ENCODE results near the gene ARHGAP24.

Gene ARHGAP24

DNA sequence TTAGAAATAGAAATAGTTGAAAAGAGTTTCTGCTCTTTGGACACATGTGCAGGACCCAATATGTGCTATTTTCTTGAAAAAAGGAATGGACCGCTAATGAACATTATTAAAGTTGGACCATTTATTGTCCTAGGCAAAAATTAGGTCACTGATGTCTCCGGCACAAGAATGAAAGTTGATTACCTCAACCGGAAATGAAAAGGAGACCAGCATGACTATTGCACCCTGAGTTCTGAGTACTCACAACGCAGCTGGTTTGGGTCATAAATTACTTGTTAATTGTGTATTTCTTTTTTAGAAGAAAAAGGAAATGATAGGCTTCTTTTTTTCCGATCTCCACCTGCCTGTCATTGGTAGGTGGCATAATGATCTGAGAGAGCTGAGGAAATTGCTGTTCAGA lies 232.7 kb downstream of the ARHGAP24 start:
- DNase-seq: peak; percentile 63 to 68

DNA sequence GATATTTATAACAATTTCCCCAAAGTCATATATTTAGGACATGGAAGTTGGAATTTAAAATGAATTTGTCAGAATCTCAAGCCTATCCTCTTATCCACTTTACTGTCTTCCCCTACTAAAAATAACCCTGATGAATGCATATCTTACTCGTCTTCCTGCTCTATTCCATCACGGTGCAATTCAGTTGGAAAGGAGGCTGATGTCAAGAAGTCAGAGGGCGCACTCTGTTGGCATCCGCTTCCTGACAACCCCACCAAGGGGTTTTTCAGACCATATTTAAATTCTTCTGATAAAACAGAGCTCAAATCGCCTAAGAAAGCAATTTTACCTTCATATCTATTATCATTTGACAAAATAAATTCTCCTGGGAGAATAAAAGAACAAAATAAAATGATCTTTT lies 233.5 kb downstream of the ARHGAP24 start:
- DNase-seq: no peak

DNA sequence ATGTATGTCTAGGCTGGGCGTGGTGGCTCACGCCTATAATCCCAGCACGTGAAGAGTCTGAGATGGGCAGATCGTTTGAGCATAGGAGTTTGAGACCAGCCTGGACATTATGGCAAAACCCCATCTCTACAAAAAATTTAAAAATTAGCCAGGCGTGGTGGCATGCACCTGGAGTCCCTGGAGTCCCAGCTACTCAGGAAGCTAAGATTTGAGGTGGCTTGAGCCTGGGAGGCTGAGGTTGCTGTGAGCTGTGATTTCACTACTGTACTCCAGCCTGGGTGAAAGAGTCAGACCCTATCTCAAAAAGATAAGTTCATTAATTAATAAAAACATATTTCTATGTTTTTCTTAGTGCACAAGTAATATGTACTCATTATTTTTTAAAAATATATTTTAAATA lies 238.1 kb downstream of the ARHGAP24 start:
- DNase-seq: no peak

DNA sequence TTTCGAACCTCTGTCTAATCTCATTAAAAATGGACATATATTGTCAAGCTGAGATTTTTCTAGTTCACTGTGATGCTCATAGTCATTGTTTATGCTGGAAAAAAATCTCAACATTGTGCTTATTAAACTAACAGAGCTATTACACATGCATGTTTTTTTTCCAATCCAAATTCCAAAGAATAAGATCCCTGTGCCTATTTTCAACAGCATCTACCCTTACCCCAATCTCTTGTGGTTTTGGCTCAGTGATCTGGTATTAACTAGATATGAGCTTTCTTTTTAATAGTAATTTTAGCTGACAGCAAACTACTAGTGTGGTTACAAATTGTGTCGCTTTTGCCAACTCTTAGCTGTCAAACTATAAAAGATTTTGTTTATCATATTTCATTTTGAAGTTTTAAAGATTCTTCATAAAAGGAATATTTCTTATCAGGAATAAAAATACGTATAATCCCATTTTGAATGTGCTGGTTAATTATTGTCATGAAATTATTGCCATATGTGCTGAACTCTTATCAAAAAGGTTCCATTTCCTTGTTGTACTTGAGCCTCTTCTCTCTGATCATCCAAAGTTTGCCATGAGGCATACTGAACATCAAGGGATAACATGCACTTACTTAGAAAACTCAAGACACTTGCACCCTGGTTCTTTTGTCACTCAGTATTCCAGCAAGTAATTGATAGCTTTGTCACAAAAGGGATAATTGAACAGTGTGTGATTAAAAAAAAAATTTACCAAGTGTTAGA lies 241.2 kb downstream of the ARHGAP24 start:
- DNase-seq: no peak

- no peak for DNase-seq
These were observed 242.4 kb downstream of the ARHGAP24 start for GRCh38 chr4:85717351-85717750.

DNA sequence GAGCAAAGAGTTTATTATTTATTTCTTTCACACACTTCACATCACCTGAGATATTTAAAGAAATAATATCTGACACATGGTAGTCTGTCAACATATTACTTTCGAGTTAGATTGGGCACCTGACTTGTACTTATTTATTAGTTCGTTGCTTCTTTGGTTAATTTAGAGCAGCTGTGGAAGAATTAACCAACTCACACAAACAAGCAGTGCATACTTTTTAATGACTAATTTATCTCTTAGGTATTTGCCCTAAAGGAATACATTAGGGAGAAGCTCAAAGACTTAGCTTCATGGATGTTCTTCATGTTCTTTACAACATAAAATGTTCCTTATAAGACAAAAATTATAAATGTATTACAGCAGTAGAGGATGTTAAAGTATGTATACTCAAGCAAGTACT lies 242.9 kb downstream of the ARHGAP24 start:
- DNase-seq: no peak

DNA sequence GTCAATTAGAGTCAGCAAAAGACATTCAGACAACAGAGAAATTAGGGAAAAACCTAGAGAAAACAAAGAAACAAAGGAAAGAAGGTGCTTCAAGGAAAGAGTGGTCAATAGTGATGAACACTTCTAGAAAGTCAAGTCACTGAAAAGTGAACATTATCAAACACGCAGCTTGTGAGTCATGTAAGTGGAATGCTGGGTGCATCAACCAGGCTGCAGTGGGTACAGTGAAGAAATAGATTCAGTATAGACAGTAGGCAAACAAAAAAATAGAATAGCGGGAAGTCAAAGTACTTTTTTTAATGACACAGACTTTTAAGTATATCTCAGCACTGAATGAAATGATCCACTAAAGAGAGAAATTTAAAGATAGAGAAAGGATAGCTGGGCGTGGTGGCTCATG lies 245.8 kb downstream of the ARHGAP24 start:
- DNase-seq: no peak

GRCh38 chr4:85722401-85722800 lies 247.5 kb downstream of the ARHGAP24 start:
- DNase-seq: no peak

- DNase-seq: no peak
These were observed 247.9 kb downstream of the ARHGAP24 start for GRCh38 chr4:85722807-85723206.

DNA sequence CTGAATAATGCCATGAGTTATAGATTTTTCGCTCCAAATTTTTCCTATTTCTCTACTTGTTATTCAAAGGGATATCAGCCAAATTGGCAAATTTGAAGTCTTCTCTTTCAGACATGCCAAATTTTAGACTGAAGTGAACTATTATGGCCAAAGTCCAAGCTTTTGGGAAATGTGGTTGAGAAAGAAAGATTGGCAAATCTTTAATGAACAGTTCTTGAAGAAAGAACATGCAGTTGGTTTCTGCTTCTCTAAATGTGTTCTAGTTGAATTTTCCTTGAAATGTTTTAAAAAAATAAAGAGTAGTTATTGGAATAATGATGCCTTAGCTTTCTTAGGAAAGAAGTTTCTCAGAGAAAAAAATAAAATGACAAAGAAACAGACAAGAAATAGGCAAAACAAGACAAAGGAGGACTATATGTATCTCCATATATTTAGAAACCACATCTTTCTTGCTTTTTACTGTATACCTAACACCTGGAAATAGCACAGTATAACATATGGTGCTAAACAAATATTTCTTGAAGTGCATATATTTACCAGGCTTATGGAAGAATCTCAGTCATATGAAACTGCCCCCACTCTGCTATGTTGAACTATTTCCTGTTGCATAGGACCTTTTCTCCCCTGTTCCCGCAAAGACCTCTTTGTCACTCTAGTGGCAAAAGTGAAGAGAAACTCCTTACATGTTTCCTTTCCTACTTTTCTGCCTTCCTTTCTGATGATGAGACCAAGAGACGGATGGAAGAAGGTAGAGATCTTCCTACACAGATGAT lies 250.0 kb downstream of the ARHGAP24 start:
- DNase-seq: peak; percentile 44 to 64

GRCh38 chr4:85725721-85726170 lies 250.8 kb downstream of the ARHGAP24 start:
- peak; percentile 86 to 96 for DNase-seq

DNA sequence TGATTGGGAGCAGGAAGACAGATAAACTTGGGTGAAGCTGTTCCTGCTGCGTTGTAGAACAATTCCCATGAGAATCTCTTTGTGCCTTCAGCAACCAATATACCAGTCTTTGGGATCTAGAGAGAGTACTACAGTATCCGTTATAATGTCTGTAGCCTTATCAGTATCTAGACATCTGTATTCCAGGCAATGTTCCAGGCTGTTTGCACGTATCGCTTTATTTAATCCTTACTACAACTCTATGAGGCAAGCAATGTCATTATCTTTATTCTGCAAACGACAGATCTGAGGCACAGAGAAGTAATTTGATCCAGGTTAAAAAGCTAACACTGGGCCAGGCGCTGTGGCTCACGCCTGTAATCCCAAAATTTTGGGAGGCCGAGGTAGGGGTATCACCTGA lies 251.6 kb downstream of the ARHGAP24 start:
- no peak for DNase-seq

DNA sequence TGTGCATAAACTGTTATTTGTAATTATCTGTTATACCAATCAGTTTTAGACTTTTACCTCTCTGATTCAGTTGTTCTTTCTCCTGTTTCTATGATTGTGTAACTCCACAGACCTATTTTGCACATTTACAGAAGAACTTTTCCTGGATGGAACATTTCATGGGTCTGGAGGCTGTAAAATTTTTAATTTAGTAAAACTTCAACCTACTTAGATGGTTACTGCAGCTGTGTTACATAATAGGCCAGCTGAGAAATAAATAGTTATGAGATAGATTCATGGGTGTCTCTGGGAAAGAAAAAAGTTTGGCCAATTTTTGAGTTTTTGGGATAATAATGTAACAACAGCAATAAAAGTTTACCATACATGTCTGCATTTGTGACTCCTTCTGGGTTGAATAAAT lies 253.5 kb downstream of the ARHGAP24 start:
- DNase-seq: no peak

- no peak for DNase-seq
These were observed 257.2 kb downstream of the ARHGAP24 start for GRCh38 chr4:85732124-85732523.

DNA sequence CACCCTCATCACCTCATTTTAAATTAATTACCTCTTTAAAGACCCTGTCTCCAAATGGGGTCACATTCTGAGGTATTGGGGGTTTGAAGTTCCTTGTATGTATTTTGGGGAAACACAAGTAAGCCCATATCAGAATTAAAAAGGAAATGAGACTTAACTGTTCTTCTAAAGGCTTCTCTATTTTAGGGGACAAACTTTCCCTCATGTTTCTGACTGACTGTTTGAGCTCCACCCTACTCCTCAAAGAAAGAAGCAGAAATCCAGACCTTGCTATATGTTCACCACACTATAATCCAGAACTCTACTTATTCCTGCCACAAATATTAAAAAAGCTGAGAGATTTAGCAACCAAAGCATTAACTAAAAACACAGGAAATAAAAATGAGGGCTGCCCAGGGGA lies 258.8 kb downstream of the ARHGAP24 start:
- DNase-seq: peak; percentile 55 to 77

DNA sequence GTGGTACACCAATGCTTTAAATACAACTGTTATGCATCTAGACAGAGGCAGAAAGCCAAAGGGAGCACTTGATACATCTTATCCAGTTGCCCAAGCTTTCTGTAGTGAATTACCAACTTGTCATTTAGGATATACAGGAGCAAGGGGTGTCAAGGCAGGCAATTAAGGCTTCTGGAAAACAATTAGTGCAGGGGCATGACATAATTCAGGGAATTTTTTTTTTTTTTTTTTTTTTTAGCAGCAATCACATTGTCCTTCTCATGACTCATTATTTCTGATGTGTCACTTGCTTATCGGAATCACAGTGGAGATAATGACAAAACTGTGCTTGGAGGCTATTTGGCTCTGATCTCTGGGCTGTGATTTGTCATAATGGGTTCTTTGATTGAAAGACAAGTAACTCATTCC lies 259.5 kb downstream of the ARHGAP24 start:
- peak; percentile 75 to 84 for DNase-seq

- peak; percentile 68 to 82 for DNase-seq
These were observed 261.6 kb downstream of the ARHGAP24 start for GRCh38 chr4:85736571-85736970.

- DNase-seq: no peak
These were observed 262.3 kb downstream of the ARHGAP24 start for GRCh38 chr4:85737254-85737653.

GRCh38 chr4:85738721-85739120 lies 263.8 kb downstream of the ARHGAP24 start:
- no peak for DNase-seq

DNA sequence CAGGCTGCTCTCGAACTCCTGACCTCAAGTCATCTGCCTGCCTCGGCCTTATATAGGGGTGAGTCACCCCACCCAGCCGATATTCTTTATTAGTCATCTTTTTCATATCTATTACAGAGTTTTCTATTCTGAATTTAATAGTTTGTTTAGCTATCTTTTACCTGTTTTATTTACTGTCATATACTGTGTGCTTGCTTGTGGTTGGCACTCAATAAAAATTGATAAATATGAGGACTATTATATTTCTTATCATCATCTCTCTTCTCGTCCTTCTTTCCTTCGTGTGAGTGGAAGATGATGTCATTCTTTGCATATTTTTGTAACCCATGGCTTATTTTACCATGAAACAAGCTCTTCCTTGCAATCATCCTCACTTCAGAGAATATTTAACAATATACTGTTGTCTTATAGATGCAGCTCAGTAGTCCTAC lies 265.5 kb downstream of the ARHGAP24 start:
- no peak for DNase-seq

- DNase-seq: no peak
These were observed 266.4 kb downstream of the ARHGAP24 start for GRCh38 chr4:85741381-85741780.

DNA sequence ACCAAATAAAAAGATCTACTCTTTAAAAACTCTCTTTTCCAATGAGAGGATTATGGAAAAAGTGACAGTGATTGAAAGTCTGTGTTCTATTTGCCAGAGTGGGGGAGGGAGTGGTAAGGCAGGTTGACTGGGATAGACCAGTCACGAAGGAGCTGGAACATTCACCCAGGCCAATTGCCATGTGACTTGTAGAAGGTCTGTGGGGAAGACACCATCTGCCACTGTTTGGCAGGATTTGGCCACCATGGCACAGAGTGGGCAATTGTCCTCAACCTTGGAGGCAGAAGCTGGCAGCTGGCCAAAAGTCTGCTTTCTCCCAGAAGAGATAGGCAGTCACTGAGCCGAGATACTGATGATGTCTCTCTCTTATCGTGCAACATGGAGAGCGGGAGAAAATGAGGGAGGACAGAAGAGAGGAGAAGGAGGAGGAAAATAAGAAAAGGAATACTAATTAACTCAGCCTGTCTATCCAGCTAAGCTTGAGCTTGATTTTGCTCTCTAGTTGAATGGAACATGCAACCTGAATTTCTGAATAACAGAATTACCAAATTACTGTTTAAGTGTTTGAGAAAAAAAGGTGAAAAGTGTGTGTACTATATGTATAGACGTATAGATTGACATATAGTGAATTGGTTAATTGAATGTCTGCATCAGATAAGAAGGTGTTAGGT lies 267.1 kb downstream of the ARHGAP24 start:
- no peak for DNase-seq

GRCh38 chr4:85744950-85745349 lies 270.0 kb downstream of the ARHGAP24 start:
- DNase-seq: no peak

GRCh38 chr4:85745939-85746338 lies 271.0 kb downstream of the ARHGAP24 start:
- DNase-seq: no peak

Measured in inflammatory macrophage treated with lipopolysaccharide for 1 hour (primary cell).